ENCODE measurements around the gene USP31. TPM values are rescaled to one million over a fixed set of nuclear protein-coding genes. Genes with fewer than 3 reads are reported as not detected.
A peak's percentile ranks its signal among the peaks of the same experiment; 100 is the strongest.

Gene USP31
- total RNA-seq, 1 experiment from 2014 or later, result 6.8 TPM

- H3K4me3 ChIP-seq, result no peak overlapping the region
- DNase-seq, result no peak
- peaks cover 18% of the 10 kb centered on the region for H3K27me3 ChIP-seq
- H3K9me3 ChIP-seq, result no peaks in the 10 kb centered on the region
- no peaks in the 10 kb centered on the region for H3K36me3 ChIP-seq
Measured at GRCh38 chr16:23029733-23030420, 119.4 kb downstream of the USP31 start.

DNA sequence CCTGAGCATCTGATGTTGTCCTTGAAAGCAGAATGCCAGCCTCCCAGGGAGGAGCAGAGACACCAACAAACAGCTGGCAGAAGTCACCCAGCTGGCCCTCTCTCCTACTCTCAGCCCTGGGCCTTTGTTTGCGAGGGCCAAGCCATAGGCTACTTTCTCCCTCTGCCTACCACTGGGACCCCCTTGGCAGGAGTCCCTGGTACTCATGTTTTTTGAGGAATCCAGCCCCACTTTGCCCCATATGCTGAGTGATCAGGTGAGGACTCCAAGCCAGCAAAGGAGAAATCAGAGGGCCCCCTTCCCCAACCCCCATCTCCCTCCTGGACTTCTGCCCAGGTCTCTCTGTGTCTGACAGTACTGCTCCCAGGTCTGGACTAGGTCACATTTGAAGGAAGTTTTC is 121.9 kb downstream of the USP31 start:
- Histone ChIP-seq H3K36me3 (no peaks in the 10 kb centered on the region), H3K27me3 (peaks cover 18% of the 10 kb centered on the region), H3K4me3 (no peak overlapping the region), H3K9me3 (no peaks in the 10 kb centered on the region)
- no peak for DNase-seq

- DNase-seq, result peak; percentile 7
Measured at GRCh38 chr16:23026784-23027362, 122.4 kb downstream of the USP31 start.

DNA sequence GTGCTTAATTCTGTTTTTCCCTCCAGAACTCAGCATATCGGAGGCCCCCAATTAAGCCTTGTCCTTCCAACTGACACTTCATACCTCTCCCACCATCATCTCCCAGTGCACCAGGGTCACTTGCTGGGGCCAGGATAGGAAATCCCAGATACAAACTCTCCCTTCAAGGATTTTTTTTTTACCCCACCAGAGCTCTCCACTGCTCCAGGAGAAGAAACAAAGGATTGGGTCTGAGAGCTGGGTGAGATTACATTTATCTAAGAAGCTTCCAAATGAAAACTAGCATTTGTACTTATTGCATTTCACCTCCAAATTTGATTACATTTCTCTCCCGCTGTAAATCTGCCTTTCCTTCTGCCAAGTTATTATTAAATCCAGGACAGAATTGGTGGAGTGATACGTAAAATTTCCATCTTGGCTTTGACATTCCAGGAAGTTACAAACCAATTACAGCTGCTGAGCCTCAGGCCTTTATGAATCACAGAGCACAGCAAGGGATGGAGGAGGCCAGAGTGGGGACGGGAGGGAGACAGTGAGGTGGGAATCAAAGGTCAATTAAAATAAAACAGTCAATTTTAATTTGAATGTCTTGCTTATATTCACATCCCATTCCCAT is 123.5 kb downstream of the USP31 start:
- DNase-seq, result no peak
- no peaks in the 10 kb centered on the region for H3K36me3 ChIP-seq
- peaks cover 11% of the 10 kb centered on the region for H3K27me3 ChIP-seq
- H3K4me3 ChIP-seq, result no peak overlapping the region
- no peaks in the 10 kb centered on the region for H3K9me3 ChIP-seq

More at GRCh38 chr16:23026784-23027362, 122.4 kb downstream of the USP31 start:
- H3K9me3 ChIP-seq, result no peaks in the 10 kb centered on the region
- H3K36me3 ChIP-seq, result no peaks in the 10 kb centered on the region
- H3K4me3 ChIP-seq, result no peak overlapping the region
- H3K27me3 ChIP-seq, result peaks cover 18% of the 10 kb centered on the region

GRCh38 chr16:23024044-23024443 is 125.2 kb downstream of the USP31 start:
- Histone ChIP-seq H3K36me3 (no peaks in the 10 kb centered on the region), H3K27me3 (peaks cover under 1% of the 10 kb centered on the region; the same call in 1 of the 2 replicates), H3K9me3 (no peaks in the 10 kb centered on the region), H3K4me3 (no peak overlapping the region)
- no peak for DNase-seq

DNA sequence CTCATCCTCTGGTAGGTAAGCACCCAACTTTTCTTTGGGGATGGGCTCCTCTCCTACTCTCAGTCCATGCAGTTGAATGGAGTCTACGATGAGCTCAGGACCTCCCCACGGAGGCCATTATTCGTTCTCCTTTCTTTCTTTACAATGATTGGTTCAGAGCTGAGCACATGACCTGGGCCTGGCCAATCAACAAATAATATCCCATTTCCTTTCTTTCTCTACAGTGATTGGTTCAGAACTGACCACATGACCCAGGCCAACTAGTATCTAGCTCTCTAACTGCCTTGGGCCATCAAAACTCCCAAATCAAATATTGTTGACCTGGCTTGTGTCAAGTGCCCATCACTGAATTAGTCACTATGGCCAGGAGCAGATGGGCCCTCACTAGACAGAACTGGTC is 129.2 kb downstream of the USP31 start:
- Histone ChIP-seq H3K4me3 (no peak overlapping the region), H3K27me3 (no peaks in the 10 kb centered on the region), H3K9me3 (no peaks in the 10 kb centered on the region), H3K36me3 (no peaks in the 10 kb centered on the region)
- no peak for DNase-seq

- Histone ChIP-seq H3K27me3 (no peaks in the 10 kb centered on the region), H3K9me3 (no peaks in the 10 kb centered on the region), H3K36me3 (no peaks in the 10 kb centered on the region), H3K4me3 (no peak overlapping the region)
- DNase-seq, result no peak
Measured at GRCh38 chr16:23016368-23016767, 132.9 kb downstream of the USP31 start.

DNA sequence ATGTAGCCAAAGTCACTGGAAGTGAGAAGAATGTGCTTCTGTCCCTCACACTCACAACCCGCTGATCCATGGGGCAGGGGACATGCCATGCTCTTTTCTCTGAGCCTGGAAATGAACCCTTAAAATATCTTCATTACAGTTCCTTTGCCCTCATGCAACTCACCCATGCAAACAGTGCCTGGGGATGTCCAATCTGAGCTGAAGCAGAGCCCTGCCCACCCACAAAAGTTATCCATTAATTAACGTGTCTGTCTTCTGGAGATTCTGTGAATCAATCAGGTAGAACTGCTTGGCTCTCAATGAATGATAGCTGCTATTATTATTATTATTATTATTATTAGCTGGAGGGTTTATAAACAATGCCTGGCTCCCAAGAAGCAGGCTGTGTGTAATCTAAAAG is 133.7 kb downstream of the USP31 start:
- H3K27me3 ChIP-seq, result no peaks in the 10 kb centered on the region
- H3K9me3 ChIP-seq, result no peaks in the 10 kb centered on the region
- DNase-seq, result no peak
- H3K36me3 ChIP-seq, result no peaks in the 10 kb centered on the region
- no peak overlapping the region for H3K4me3 ChIP-seq

GRCh38 chr16:23014592-23014991 is 134.7 kb downstream of the USP31 start:
- Histone ChIP-seq H3K27me3 (no peaks in the 10 kb centered on the region), H3K36me3 (no peaks in the 10 kb centered on the region), H3K4me3 (no peak overlapping the region), H3K9me3 (no peaks in the 10 kb centered on the region)
- DNase-seq, result no peak

Other genes starting within 250 kb of the USP31 start
- gene SCNN1G, start 33.3 kb upstream of the USP31 start, total RNA-seq (2014; rRNA removed; shearing (Covaris generic); ENCODE audit: low replicate concordance), result not detected in 2 replicates
- not detected in 2 replicates for gene SCNN1B, start 152.8 kb upstream of the USP31 start, total RNA-seq (2014; rRNA removed; shearing (Covaris generic); ENCODE audit: low replicate concordance)